Epithelial cell of proximal tubule (primary cell): ENCODE measurements around the gene GALNTL6. TPM values are rescaled to one million over a fixed set of nuclear protein-coding genes. Genes with fewer than 3 reads are reported as not detected.

Experiments
- DNase-seq: peaks from one replicate; pipeline ENCODE4 v3.0.0-alpha.2; 2011; ENCODE audit warnings: low read depth
- H3K4me3 ChIP-seq: 2 replicates; pipeline ENCODE4 v1.5.1; 2011; ENCODE audit warnings: low read depth, mild to moderate bottlenecking, low read length
- total RNA-seq: library from RNA; depleted of rRNA; stranded (reverse); fragments of >200 nt; gene quantifications from 2 replicates; pipeline ENCODE4 v1.2.3, GENCODE V29; 2015
- TF ChIP-seq, protein P1 (sequence below): conservative IDR thresholded peaks from 2 replicates; pipeline ENCODE4 v1.5.1; 2012; ENCODE audit warnings: low read depth, mild to moderate bottlenecking, low read length

Gene GALNTL6
- total RNA-seq, 1 donor from 2014 or later: not detected

DNA sequence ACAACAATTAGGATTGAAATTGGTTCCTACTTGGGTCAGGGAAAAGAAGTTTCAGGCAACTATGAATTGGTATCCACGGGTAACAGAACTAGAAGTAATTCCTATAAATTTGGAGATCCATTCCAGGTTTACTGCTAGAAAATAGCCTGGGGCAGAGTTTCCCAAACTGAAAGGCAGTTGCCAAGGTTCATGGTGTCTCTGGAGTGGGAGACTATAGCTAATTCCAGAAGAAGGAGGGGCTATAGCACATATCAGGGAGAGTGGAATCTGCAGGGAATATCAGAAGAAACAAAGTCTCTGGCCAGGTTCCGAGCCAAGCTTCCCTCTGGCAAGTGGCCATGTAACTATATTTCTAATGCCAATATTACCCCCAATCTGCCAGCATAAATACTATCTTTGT is 166.3 kb downstream of the GALNTL6 start:
- no peak for DNase-seq
- TF ChIP-seq, protein P1, sequence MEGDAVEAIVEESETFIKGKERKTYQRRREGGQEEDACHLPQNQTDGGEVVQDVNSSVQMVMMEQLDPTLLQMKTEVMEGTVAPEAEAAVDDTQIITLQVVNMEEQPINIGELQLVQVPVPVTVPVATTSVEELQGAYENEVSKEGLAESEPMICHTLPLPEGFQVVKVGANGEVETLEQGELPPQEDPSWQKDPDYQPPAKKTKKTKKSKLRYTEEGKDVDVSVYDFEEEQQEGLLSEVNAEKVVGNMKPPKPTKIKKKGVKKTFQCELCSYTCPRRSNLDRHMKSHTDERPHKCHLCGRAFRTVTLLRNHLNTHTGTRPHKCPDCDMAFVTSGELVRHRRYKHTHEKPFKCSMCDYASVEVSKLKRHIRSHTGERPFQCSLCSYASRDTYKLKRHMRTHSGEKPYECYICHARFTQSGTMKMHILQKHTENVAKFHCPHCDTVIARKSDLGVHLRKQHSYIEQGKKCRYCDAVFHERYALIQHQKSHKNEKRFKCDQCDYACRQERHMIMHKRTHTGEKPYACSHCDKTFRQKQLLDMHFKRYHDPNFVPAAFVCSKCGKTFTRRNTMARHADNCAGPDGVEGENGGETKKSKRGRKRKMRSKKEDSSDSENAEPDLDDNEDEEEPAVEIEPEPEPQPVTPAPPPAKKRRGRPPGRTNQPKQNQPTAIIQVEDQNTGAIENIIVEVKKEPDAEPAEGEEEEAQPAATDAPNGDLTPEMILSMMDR: no peak
- H3K4me3 ChIP-seq: no peak overlapping the region

DNA sequence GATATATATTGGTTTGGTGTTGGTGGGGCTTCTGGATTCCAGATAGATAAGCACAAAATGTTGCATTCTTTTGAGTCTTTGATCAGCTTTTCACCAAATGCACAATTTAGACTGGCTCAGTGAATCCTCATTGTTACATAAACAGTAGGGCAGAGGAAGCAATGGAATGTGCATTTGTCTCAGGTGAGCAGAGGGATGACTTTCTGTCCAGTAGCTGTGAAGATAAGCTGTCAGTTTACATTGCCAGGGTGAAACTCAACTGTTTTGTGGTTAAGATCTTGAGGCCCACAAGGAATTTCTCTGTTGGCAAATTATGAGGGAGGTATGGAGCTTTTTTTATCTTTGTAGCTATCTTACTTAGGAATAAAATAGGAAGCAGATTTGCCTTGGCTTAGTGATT is 168.0 kb downstream of the GALNTL6 start:
- DNase-seq: no peak
- TF ChIP-seq, protein P1: no peak
- no peak overlapping the region for H3K4me3 ChIP-seq

DNA sequence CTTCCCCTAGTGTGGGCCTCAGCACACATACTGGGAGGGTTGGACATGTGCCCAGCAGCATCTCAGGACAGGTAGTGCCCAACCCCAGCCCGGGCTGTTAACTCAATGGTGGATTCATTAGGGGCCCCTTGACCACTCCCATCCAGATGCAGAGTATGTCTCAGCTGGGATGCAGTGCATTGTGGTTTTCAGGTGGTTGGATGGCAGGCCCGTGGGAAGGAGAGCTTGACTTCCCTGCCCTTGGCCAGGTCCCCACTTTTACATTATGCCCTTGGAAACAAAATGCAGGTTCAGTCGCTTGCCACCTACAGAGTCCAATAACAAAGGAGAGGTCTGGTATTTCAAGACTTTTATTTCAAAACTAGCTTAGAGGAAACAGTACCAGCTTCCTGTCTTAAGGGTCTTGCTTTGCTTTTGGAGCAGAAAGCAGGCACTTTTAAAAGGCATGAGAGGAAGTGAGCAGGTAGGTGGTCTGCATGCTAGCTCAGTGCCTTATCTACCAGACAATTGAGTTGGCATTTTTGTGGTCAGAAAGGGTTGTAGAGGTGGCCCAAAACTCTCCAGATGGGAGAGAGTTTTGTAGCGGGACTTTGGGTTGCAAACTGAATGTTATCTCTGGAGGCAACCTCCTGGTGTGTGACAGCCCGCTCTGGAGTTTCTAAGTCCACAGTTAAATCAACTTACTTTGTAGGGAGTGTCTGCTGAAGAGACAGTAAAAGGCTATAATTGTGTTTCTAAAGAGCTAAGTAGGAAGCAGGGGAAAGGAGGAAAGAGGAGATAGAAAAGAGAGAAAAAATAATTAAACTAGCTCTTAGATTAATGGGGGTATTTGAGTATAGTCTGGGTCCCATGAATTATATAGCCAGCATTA is 171.0 kb downstream of the GALNTL6 start:
- TF ChIP-seq, protein P1: no peak
- no peak for DNase-seq
- no peak overlapping the region for H3K4me3 ChIP-seq

DNA sequence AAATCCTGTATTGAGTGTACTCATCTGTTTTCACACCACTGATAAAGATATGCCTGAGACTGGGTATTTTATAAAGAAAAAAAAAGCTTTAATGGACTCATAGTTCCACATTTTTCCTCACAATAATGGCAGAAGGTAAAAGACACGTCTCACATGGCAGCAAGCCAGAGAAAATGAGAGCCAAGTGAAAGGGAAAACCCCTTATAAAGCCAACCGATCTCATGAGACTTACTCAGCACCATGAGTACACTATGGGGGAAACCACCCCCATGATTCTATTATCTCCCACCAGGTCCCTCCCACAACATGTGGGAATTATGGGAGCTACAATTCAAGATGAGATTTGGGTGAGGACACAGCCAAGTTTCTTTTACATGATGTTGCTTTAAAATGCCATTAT is 171.9 kb downstream of the GALNTL6 start:
- H3K4me3 ChIP-seq: no peak overlapping the region
- TF ChIP-seq, protein P1: no peak
- DNase-seq: no peak

DNA sequence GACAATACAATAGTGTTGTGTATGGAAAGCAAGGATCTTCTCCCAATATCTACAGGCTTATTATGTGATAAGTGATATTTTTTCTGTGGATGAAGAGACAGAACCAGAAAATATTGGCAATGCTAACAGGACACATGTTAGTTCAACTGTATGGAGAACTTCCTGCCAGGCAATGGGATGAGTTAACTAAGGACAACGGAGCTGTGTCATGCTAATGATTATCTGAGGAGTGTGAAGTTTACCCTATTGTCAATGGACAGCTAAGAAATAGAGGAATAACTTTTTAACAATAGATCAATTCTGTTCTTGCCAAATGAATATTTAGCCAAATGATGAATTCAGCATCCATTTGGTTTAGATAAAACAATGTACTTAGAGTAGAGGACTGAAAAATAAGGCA is 180.0 kb downstream of the GALNTL6 start:
- DNase-seq: no peak
- no peak overlapping the region for H3K4me3 ChIP-seq
- TF ChIP-seq, protein P1: no peak

DNA sequence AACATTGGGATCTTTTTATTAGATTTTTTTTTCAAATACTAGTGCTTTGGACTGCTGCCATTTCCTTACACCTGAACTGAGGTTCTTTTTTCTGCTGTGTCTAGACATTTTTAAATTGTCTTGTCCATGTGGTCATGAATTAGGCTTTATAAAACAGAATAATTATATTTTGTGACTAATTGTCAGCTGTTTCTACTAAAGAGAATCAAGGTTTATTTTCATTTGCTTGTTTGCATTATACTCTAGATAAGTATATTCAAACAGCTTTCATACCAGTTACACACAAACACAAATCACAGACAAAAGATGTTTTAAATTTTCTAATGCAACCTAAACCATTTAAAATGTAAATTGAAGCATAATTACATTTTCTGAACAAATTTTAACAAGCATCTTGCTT is 194.7 kb downstream of the GALNTL6 start:
- H3K4me3 ChIP-seq: no peak overlapping the region
- TF ChIP-seq, protein P1: no peak
- no peak for DNase-seq

DNA sequence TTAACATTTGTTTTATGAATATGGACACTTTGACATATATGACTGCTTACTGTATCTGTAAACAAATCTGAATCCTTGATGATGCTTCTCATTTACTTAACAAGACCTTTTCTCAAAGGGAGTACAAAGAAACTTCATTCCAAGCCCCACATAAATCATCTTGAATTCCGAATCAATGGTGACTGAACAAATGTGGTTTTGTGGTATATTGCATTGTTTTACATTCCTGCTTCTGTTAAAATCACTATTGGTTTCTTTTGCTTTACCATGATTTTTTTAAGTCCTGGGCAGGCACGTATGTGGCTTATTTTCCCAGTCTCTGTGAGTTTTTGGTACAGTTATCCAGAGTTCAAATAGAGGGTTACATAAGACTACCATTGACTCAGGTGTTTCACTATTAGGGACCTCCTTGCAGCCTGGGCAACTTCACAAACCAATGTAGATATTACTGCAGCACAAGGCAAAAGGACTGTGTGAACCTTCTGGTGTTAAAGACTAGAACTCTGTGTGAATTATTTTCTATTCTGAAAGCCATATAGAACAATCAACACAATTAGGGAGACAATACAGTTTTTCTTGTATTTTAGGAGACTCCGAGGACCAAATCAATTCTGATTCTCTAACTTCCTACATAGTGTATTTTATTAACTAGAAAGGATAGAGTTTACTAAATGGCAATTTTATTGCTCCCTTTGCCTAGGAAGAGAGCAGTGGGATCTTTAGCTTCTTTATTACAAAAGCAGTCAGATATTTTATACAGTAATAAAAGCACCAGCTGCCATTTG is 196.4 kb downstream of the GALNTL6 start:
- DNase-seq: no peak
- TF ChIP-seq, protein P1: no peak
- H3K4me3 ChIP-seq: no peak overlapping the region
